OCI-LY7 (cell line): ENCODE results near the gene CFHR3. TPM values are rescaled to one million over a fixed set of nuclear protein-coding genes. Genes with fewer than 3 reads are reported as not detected.
"Not testable (repeated sequence)": the region's sequence is repeated elsewhere in the genome, so short reads cannot be mapped to it uniquely, and the experiment has no call there.

ENCODE experiments used
- BruUV-seq: library from RNA; stranded (reverse); fragments of 400-500 nt; replicated peaks from 2 replicates; lab custom pipeline; 2021; lab: Mats Ljungman, UMichigan
- CTCF ChIA-PET: fragments of 300-600 bp; sonication (Branson Sonifier 250); formaldehyde crosslinking; loops from one replicate; lab custom pipeline; 2022; ENCODE audit warnings: antibody characterized with exemption; ENCODE audit not compliant: unreplicated experiment; lab: Charles Lee
- POLR2A ChIA-PET: fragments of 300-600 bp; sonication (Branson Sonifier 250); formaldehyde crosslinking; loops from one replicate; lab custom pipeline; 2022; ENCODE audit warnings: antibody characterized with exemption; lab: Charles Lee
- DNase-seq: peaks from one replicate; pipeline ENCODE4 v3.0.0-alpha.2; 2015; ENCODE audit warnings: low spot score
- H2AFZ ChIP-seq: fragments of 200-600 bp; sonication (generic), shearing (Covaris generic); 2 replicates; pipeline ENCODE4 v1.6.1; 2014; ENCODE audit warnings: mild to moderate bottlenecking, antibody characterized with exemption, low read length, moderate library complexity
- H3K27ac ChIP-seq: fragments of 200-600 bp; sonication (generic); 2 replicates; pipeline ENCODE4 v1.5.1; 2014; ENCODE audit warnings: mixed run types, low read depth, mild to moderate bottlenecking, moderate library complexity, low read length, inconsistent platforms; ENCODE audit not compliant: poor library complexity, severe bottlenecking
- H3K36me3 ChIP-seq: fragments of 200-600 bp; sonication (generic); 2 replicates; pipeline ENCODE4 v1.6.1; 2014; ENCODE audit warnings: mild to moderate bottlenecking, antibody characterized with exemption, low read length, moderate library complexity, mixed read lengths; ENCODE audit not compliant: insufficient read depth
- H3K4me1 ChIP-seq: fragments of 200-600 bp; sonication (generic); 2 replicates; pipeline ENCODE4 v1.5.1; 2014; ENCODE audit warnings: mild to moderate bottlenecking, low read length; ENCODE audit not compliant: insufficient read depth, poor library complexity, severe bottlenecking
- H3K4me2 ChIP-seq: fragments of 200-600 bp; sonication (generic); 2 replicates; pipeline ENCODE4 v1.6.1; 2014; ENCODE audit warnings: mild to moderate bottlenecking, low read length
- H3K4me3 ChIP-seq: fragments of 200-600 bp; sonication (generic); 2 replicates; pipeline ENCODE4 v1.5.1; 2014; ENCODE audit warnings: mild to moderate bottlenecking, low read depth, low read length; ENCODE audit not compliant: poor library complexity, severe bottlenecking
- H3K79me2 ChIP-seq: fragments of 200-600 bp; sonication (generic); 2 replicates; pipeline ENCODE4 v1.6.1; 2016; ENCODE audit warnings: low read depth, mild to moderate bottlenecking, low read length, moderate library complexity, mixed read lengths; ENCODE audit not compliant: insufficient read depth
- H3K9me2 ChIP-seq: fragments of 200-600 bp; sonication (generic); 2 replicates; pipeline ENCODE4 v1.6.1; 2016; ENCODE audit warnings: mild to moderate bottlenecking, low read length, mixed read lengths; ENCODE audit not compliant: insufficient read depth
- H3K9me3 ChIP-seq: fragments of 200-600 bp; sonication (generic); 2 replicates; pipeline ENCODE4 v1.6.1; 2014; ENCODE audit warnings: mild to moderate bottlenecking, mixed run types, low read length, mixed read lengths
- H4K20me1 ChIP-seq: fragments of 200-600 bp; sonication (generic); 2 replicates; pipeline ENCODE4 v1.6.1; 2014; ENCODE audit warnings: mild to moderate bottlenecking, antibody characterized with exemption, low read length, moderate library complexity, mixed read lengths; ENCODE audit not compliant: insufficient read depth
- EZH2phosphoT487 ChIP-seq: fragments of 200-600 bp; sonication (generic); IDR thresholded peaks from 2 replicates; pipeline ENCODE4 v1.6.1; 2018; ENCODE audit warnings: low read depth, borderline replicate concordance, mild to moderate bottlenecking, mixed run types, antibody characterized with exemption, low read length, moderate library complexity, mixed read lengths
- intact Hi-C: fragments of 100-400 bp; cut with micrococcal nuclease; formaldehyde crosslinking; loops from one replicate; pipeline ENCODE4 v1.10.0; 2022; ENCODE audit not compliant: unreplicated experiment
- total RNA-seq, 2 experiments: library from RNA; depleted of rRNA in 1 of 2; stranded (reverse); fragments of >200 nt in 1 of 2; shearing (Covaris generic) in 1 of 2; gene quantifications; 2 replicates each; pipeline ENCODE4 v1.2.3, GENCODE V29; 2014 to 2022
- TF ChIP-seq, protein P1 (sequence below): fragments of 200-600 bp; sonication (generic); conservative IDR thresholded peaks from 2 replicates; pipeline ENCODE4 v1.5.1; 2014; ENCODE audit warnings: mild to moderate bottlenecking, antibody characterized with exemption, low read length, moderate library complexity, mixed read lengths

CFHR3 gene
- total RNA-seq, 2 experiments from 2014 or later: not detected

DNA sequence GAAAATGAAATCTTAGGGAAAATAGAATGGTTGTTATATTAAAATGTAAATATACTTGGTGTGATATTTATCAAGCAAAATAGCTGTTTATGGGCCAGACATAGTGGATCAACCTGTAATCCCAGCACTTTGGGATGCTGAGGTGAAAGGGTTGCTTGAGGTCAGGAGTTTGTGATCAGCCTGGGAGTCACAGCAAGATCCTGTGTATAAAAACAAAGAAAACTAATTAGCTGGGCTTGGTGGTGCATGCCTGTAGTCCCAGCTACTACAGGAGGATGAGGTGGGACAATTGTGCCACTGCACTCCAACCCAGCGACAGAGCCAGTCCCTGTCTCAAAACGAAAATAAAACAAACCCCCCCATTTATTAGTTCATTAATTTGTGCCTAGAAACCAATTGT, 23.3 kb downstream of the CFHR3 start:
- H3K4me3 ChIP-seq: no peak overlapping the region
- H3K27ac ChIP-seq: no peak overlapping the region
- ChIA-PET POLR2A (no interaction called here), CTCF (no interaction called here)
- no peaks in the 10 kb centered on the region for H3K4me1 ChIP-seq
- no peaks in the 10 kb centered on the region for H3K79me2 ChIP-seq
- no peak overlapping the region for H2AFZ ChIP-seq
- TF ChIP-seq, protein P1, sequence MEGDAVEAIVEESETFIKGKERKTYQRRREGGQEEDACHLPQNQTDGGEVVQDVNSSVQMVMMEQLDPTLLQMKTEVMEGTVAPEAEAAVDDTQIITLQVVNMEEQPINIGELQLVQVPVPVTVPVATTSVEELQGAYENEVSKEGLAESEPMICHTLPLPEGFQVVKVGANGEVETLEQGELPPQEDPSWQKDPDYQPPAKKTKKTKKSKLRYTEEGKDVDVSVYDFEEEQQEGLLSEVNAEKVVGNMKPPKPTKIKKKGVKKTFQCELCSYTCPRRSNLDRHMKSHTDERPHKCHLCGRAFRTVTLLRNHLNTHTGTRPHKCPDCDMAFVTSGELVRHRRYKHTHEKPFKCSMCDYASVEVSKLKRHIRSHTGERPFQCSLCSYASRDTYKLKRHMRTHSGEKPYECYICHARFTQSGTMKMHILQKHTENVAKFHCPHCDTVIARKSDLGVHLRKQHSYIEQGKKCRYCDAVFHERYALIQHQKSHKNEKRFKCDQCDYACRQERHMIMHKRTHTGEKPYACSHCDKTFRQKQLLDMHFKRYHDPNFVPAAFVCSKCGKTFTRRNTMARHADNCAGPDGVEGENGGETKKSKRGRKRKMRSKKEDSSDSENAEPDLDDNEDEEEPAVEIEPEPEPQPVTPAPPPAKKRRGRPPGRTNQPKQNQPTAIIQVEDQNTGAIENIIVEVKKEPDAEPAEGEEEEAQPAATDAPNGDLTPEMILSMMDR: no peak
- no peak for TF ChIP-seq EZH2phosphoT487
- no peaks in the 10 kb centered on the region for H4K20me1 ChIP-seq
- no peak for DNase-seq
- H3K4me2 ChIP-seq: no peak overlapping the region
- no peaks in the 10 kb centered on the region for H3K9me2 ChIP-seq
- BruUV-seq: no TSS peak
- no peaks in the 10 kb centered on the region for H3K36me3 ChIP-seq
- no peaks in the 10 kb centered on the region for H3K9me3 ChIP-seq
- intact Hi-C loops: no loop called here

DNA sequence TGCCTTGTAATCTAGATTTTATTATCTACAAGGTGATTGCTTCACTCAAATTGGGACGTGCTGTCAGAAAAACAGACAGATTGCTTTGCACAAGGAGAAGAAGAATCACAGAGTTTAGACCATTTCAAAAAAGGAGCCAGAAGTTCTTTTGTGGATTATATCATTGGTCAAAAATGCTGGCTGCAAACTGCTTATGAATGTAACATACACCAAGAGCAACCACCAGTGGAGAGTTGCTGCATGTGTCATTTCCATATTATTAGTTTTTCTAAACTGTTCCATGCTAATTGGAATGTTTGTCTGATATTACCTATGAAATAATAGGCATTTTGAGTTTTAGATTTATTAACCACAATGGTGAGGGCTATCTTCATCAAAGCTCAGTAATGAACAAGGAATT, 27.3 kb downstream of the CFHR3 start:
- H3K79me2 ChIP-seq, H3K9me2 ChIP-seq, DNase-seq, H3K4me2 ChIP-seq, intact Hi-C loops, POLR2A ChIA-PET, H4K20me1 ChIP-seq, BruUV-seq, H2AFZ ChIP-seq, H3K9me3 ChIP-seq, H3K4me1 ChIP-seq, H3K4me3 ChIP-seq, H3K36me3 ChIP-seq, H3K27ac ChIP-seq, CTCF ChIA-PET: not testable (repeated sequence)

- ChIA-PET CTCF (no interaction called here), POLR2A (no interaction called here)
- TF ChIP-seq, protein P1: no peak
- TF ChIP-seq EZH2phosphoT487: no peak
- Histone ChIP-seq H3K4me2 (no peak overlapping the region), H3K36me3 (no peaks in the 10 kb centered on the region), H3K4me3 (no peak overlapping the region), H3K27ac (no peak overlapping the region), H3K4me1 (no peaks in the 10 kb centered on the region), H2AFZ (no peak overlapping the region), H4K20me1 (no peaks in the 10 kb centered on the region), H3K9me3 (no peaks in the 10 kb centered on the region), H3K9me2 (no peaks in the 10 kb centered on the region), H3K79me2 (no peaks in the 10 kb centered on the region)
- intact Hi-C loops: no loop called here
- DNase-seq: no peak
- BruUV-seq: no TSS peak
Observed at GRCh38 chr1:196808529-196809235, 34.0 kb downstream of the CFHR3 start.

GRCh38 chr1:196817442-196817841, 42.8 kb downstream of the CFHR3 start:
- BruUV-seq: not testable (repeated sequence)

GRCh38 chr1:196819531-196819930, 44.9 kb downstream of the CFHR3 start, which contains the start of gene CFHR1:
TSS of gene CFHR1 (plus strand) at chr1:196819731. CDS start at chr1:196819845, 114 bp downstream.
- H2AFZ ChIP-seq, intact Hi-C loops, POLR2A ChIA-PET, H3K9me2 ChIP-seq, BruUV-seq, H3K27ac ChIP-seq, H3K4me2 ChIP-seq, CTCF ChIA-PET, H3K4me1 ChIP-seq, H3K79me2 ChIP-seq, H3K36me3 ChIP-seq, H3K9me3 ChIP-seq, H4K20me1 ChIP-seq, DNase-seq, H3K4me3 ChIP-seq: not testable (repeated sequence)

More at GRCh38 chr1:196817442-196817841, 42.8 kb downstream of the CFHR3 start:
- DNase-seq, H3K27ac ChIP-seq, H3K36me3 ChIP-seq, intact Hi-C loops, H4K20me1 ChIP-seq, H3K79me2 ChIP-seq, POLR2A ChIA-PET, H3K4me1 ChIP-seq, H3K4me3 ChIP-seq, H3K4me2 ChIP-seq, CTCF ChIA-PET, H3K9me2 ChIP-seq, H3K9me3 ChIP-seq, H2AFZ ChIP-seq: not testable (repeated sequence)
